Measurements from ENCODE around the gene COL26A1.
"Not testable (repeated sequence)": the region's sequence is repeated elsewhere in the genome, so short reads cannot be mapped to it uniquely, and the experiment has no call there.

The COL26A1 gene

DNA sequence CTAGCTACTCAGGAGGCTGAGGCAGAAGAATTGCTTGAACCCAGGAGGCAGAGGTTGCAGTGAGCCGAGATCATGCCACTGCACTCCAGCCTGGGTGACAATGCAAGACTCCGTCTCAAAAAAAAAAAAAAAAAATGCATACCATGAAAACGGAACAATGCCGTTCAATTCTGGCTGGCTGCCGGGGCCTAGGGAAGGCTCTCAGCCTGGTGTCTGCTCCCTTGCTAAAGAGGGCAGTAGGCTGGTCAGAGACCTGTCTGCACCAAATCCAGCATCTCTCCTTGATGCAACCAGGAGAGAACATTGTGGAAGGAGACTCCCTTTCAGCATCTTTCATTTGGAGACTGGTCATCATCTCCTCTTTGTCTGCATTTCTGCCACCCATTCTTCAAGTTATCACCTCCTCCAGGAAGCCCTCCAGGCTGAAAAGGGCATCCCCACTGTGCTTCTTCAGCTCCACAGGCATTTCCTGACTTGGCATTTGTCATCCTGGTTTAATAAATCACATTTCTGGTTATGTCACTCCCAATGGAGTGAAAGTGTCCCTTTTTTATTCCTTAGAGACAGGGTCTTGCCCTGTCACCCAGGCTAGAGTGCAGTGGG is 241.8 kb downstream of the COL26A1 start:
- Mint-ChIP-seq H3K36me3 (ENCODE audit: low read depth) (no peaks in the 10 kb centered on the region), H3K4me3 (no peak overlapping the region), H3K4me1 (ENCODE audit: low read depth) (no peaks in the 10 kb centered on the region), H3K27me3 (ENCODE audit: low read depth) (no peaks in the 10 kb centered on the region), H3K27ac (no peak overlapping the region), H3K9me3 (no peaks in the 10 kb centered on the region)

- H3K4me3 Mint-ChIP-seq; H3K4me1 Mint-ChIP-seq (ENCODE audit: low read depth); H3K9me3 Mint-ChIP-seq; H3K27ac Mint-ChIP-seq; H3K27me3 Mint-ChIP-seq (ENCODE audit: low read depth); H3K36me3 Mint-ChIP-seq (ENCODE audit: low read depth): not testable (repeated sequence)
Measured at GRCh38 chr7:101604934-101605332, 242.3 kb downstream of the COL26A1 start.

DNA sequence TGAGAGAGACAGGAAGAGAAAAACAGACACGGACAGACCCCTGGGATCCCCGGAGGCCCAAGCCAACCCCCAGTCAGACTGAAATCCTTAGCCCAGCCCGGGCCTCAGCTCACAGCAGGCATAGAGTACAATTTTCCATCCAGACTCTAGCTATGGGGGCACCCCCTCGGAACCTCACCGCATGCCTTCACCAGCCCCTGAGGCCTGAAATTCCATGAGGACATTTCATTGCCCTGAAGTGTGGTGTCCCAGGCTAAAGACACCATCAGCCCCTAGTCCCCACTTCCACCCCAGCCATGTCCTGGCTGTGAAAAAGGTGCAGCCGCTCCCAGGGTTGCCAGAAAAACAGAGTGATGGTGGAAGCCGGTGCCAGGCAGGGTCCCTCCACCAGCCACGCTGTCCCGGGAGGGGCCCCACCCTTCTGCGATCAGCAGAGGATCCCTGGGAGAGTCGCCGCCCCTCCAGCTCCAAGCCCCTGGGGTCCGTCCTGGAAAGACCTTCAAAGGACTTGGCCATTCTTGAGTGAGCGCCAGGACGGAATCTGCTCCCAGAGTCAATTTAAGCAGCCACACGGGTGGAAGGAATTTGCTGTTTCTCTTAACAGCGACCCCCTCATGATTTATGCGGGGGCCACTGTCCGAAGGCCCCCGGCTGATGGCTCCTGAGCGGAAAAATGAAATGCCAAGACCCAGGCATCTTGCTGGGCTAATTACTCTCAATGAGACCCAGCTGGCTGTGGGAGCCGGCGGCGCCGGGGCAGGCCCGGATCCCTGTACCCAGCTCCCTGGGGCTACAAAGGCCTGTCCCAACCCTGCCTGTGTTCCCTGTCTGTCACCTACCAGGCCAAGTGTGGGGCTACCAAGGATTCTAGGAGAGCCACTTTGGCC is 243.2 kb downstream of the COL26A1 start:
- Mint-ChIP-seq H3K9me3 (no peaks in the 10 kb centered on the region), H3K4me3 (no peak overlapping the region), H3K4me1 (ENCODE audit: low read depth) (no peaks in the 10 kb centered on the region), H3K27ac (no peak overlapping the region), H3K36me3 (ENCODE audit: low read depth) (no peaks in the 10 kb centered on the region), H3K27me3 (ENCODE audit: low read depth) (no peaks in the 10 kb centered on the region)

DNA sequence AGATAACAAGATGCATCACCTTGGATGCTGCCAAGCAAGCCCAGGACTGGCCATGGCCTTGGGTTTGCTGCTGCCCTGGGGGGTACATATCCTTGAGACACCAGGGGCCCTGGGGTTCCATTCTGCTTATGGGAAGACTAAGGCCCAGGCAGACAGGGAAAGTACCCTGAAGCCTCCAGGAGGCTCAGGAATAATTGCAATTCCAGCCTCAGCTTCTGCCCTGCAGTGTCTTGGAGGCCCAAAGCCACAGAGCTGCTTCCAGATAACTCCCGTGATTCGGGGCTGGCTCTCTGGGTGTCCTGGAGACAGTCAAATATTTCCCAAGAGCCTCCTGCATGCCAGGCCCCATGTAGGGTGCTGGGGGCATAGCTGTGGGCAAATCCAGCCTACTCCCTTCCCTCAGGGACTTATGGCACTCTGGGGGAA is 243.8 kb downstream of the COL26A1 start:
- Mint-ChIP-seq H3K27me3 (ENCODE audit: low read depth) (no peaks in the 10 kb centered on the region), H3K9me3 (no peaks in the 10 kb centered on the region), H3K4me1 (ENCODE audit: low read depth) (no peaks in the 10 kb centered on the region), H3K4me3 (no peak overlapping the region), H3K36me3 (ENCODE audit: low read depth) (no peaks in the 10 kb centered on the region), H3K27ac (no peak overlapping the region)
